ENCODE results near the gene SLC11A2.

SLC11A2 gene

DNA sequence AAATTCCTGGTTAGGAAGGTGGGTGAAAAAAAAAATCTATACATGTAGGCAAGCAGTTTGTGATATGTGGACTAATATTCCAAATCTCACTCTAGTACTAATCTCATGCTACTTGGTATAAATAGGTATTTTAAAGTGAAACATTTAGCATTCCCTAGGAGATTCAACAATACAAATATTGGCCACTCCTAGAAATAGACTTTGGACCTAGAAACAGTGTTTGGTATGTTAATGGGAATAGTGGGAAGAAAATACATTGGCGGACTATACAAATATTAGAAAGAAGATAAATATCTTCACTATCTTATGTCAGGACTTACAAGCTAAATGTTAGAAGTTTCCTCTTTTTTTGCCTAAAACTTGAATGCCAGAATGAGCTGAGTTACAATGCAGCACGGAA is 45.6 kb downstream of the SLC11A2 start:
- H3K9me3 ChIP-seq (ENCODE audit: insufficient read depth, low read length): no peaks in the 10 kb centered on the region
- H3K36me3 ChIP-seq (ENCODE audit: insufficient read depth, insufficient read length, low read length): peaks cover 2% of the 10 kb centered on the region
- H3K4me3 ChIP-seq (ENCODE audit: insufficient read length, low read depth): no peak overlapping the region
- DNase-seq (ENCODE audit: low read depth, low spot score): no peak
- no peak overlapping the region for H3K9ac ChIP-seq (ENCODE audit: insufficient read length, low read depth)
- no peak for TF ChIP-seq SUZ12 (IDR thresholded peaks at IDR 0.05; ENCODE audit: extremely low read depth, insufficient read depth, insufficient read length)
- no peaks in the 10 kb centered on the region for H3K27me3 ChIP-seq (ENCODE audit: insufficient read depth, insufficient read length)
- H3K4me1 ChIP-seq (ENCODE audit: insufficient read depth, insufficient read length): no peaks in the 10 kb centered on the region

- no peaks in the 10 kb centered on the region for H3K9me3 ChIP-seq (ENCODE audit: insufficient read depth, low read length)
- TF ChIP-seq ZNF274 (IDR thresholded peaks at IDR 0.05; ENCODE audit: low read depth, low read length): no peak
- no peak for TF ChIP-seq SUZ12 (IDR thresholded peaks at IDR 0.05; ENCODE audit: extremely low read depth, insufficient read depth, insufficient read length)
- TF ChIP-seq YY1 (IDR thresholded peaks at IDR 0.05; ENCODE audit: insufficient read depth, insufficient read length): no peak
- peaks cover 2% of the 10 kb centered on the region for H3K36me3 ChIP-seq (ENCODE audit: insufficient read depth, insufficient read length, low read length)
- no peak for DNase-seq (ENCODE audit: low read depth, low spot score)
- no peaks in the 10 kb centered on the region for H3K4me1 ChIP-seq (ENCODE audit: insufficient read depth, insufficient read length)
- no peak overlapping the region for H3K9ac ChIP-seq (ENCODE audit: insufficient read length, low read depth)
- no peaks in the 10 kb centered on the region for H3K27me3 ChIP-seq (ENCODE audit: insufficient read depth, insufficient read length)
- H3K4me3 ChIP-seq (ENCODE audit: insufficient read length, low read depth): no peak overlapping the region
Measured at GRCh38 chr12:50979369-50980052, 46.7 kb downstream of the SLC11A2 start.

DNA sequence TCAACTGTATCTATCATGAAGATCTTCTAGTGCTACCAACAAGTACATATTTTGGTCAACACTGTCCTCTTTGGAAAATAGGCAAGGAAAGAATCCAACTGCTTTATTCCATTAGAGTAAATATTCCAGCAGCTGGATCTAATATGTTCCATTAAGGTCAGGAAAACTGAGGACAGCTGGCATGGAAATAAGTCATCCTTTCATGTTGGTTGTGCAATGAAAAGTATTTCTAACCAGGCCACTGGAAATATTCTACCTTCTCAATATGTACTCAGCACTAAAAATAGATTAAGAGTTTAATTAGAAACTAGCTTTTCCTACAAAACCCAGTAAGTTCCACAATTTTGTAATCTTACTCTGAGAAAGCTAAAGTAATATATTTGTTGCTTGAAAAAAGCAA is 54.2 kb downstream of the SLC11A2 start:
- no peak for DNase-seq (ENCODE audit: low read depth, low spot score)
- H3K9ac ChIP-seq (ENCODE audit: insufficient read length, low read depth): no peak overlapping the region
- no peaks in the 10 kb centered on the region for H3K4me1 ChIP-seq (ENCODE audit: insufficient read depth, insufficient read length)
- H3K4me3 ChIP-seq (ENCODE audit: insufficient read length, low read depth): no peak overlapping the region
- TF ChIP-seq SUZ12 (IDR thresholded peaks at IDR 0.05; ENCODE audit: extremely low read depth, insufficient read depth, insufficient read length) (no peak), ZNF274 (IDR thresholded peaks at IDR 0.05; ENCODE audit: low read depth, low read length) (no peak), YY1 (IDR thresholded peaks at IDR 0.05; ENCODE audit: insufficient read depth, insufficient read length) (no peak)
- peaks cover 16% of the 10 kb centered on the region for H3K9me3 ChIP-seq (ENCODE audit: insufficient read depth, low read length)
- no peaks in the 10 kb centered on the region for H3K27me3 ChIP-seq (ENCODE audit: insufficient read depth, insufficient read length)
- H3K36me3 ChIP-seq (ENCODE audit: insufficient read depth, insufficient read length, low read length): no peaks in the 10 kb centered on the region

- DNase-seq (ENCODE audit: low read depth, low spot score): no peak
- TF ChIP-seq YY1 (IDR thresholded peaks at IDR 0.05; ENCODE audit: insufficient read depth, insufficient read length) (no peak), SUZ12 (IDR thresholded peaks at IDR 0.05; ENCODE audit: extremely low read depth, insufficient read depth, insufficient read length) (no peak)
- no peaks in the 10 kb centered on the region for H3K27me3 ChIP-seq (ENCODE audit: insufficient read depth, insufficient read length)
- no peak overlapping the region for H3K4me3 ChIP-seq (ENCODE audit: insufficient read length, low read depth)
- H3K36me3 ChIP-seq (ENCODE audit: insufficient read depth, insufficient read length, low read length): no peaks in the 10 kb centered on the region
- no peak overlapping the region for H3K9ac ChIP-seq (ENCODE audit: insufficient read length, low read depth)
- H3K4me1 ChIP-seq (ENCODE audit: insufficient read depth, insufficient read length): no peaks in the 10 kb centered on the region
- H3K9me3 ChIP-seq (ENCODE audit: insufficient read depth, low read length): no peaks in the 10 kb centered on the region
Measured at GRCh38 chr12:50964432-50964831, 61.8 kb downstream of the SLC11A2 start.

GRCh38 chr12:50961708-50962107 is 64.5 kb downstream of the SLC11A2 start:
- Histone ChIP-seq H3K9ac (ENCODE audit: insufficient read length, low read depth) (no peak overlapping the region), H3K9me3 (ENCODE audit: insufficient read depth, low read length) (no peaks in the 10 kb centered on the region), H3K4me1 (ENCODE audit: insufficient read depth, insufficient read length) (no peaks in the 10 kb centered on the region), H3K4me3 (ENCODE audit: insufficient read length, low read depth) (no peak overlapping the region), H3K27me3 (ENCODE audit: insufficient read depth, insufficient read length) (no peaks in the 10 kb centered on the region), H3K36me3 (ENCODE audit: insufficient read depth, insufficient read length, low read length) (no peaks in the 10 kb centered on the region)
- DNase-seq (ENCODE audit: low read depth, low spot score): no peak
- TF ChIP-seq SUZ12 (IDR thresholded peaks at IDR 0.05; ENCODE audit: extremely low read depth, insufficient read depth, insufficient read length) (no peak), ZNF274 (IDR thresholded peaks at IDR 0.05; ENCODE audit: low read depth, low read length) (no peak)

DNA sequence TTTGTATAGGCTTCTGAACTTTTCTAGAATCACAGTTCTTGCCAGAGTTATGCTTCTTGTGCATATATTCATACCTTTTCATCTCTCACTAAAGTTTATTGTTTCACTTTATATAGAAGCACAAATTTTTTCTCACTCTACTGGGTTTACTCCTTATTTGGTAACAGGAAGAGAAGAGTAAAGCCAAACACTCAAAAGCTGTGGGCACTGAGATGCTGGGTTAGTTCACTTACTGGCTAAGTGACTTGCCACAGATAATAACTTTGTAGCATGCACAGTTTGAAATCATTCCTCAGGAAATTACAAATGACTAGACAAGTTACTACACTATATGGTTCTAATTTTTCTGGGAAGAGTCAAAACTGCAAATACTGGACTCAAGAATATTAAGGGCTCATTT is 66.1 kb downstream of the SLC11A2 start:
- no peak overlapping the region for H3K4me3 ChIP-seq (ENCODE audit: insufficient read length, low read depth)
- no peaks in the 10 kb centered on the region for H3K36me3 ChIP-seq (ENCODE audit: insufficient read depth, insufficient read length, low read length)
- DNase-seq (ENCODE audit: low read depth, low spot score): no peak
- no peaks in the 10 kb centered on the region for H3K4me1 ChIP-seq (ENCODE audit: insufficient read depth, insufficient read length)
- H3K9ac ChIP-seq (ENCODE audit: insufficient read length, low read depth): no peak overlapping the region
- no peaks in the 10 kb centered on the region for H3K27me3 ChIP-seq (ENCODE audit: insufficient read depth, insufficient read length)
- no peaks in the 10 kb centered on the region for H3K9me3 ChIP-seq (ENCODE audit: insufficient read depth, low read length)
- TF ChIP-seq YY1 (IDR thresholded peaks at IDR 0.05; ENCODE audit: insufficient read depth, insufficient read length) (no peak), SUZ12 (IDR thresholded peaks at IDR 0.05; ENCODE audit: extremely low read depth, insufficient read depth, insufficient read length) (no peak), ZNF274 (IDR thresholded peaks at IDR 0.05; ENCODE audit: low read depth, low read length) (no peak)

DNA sequence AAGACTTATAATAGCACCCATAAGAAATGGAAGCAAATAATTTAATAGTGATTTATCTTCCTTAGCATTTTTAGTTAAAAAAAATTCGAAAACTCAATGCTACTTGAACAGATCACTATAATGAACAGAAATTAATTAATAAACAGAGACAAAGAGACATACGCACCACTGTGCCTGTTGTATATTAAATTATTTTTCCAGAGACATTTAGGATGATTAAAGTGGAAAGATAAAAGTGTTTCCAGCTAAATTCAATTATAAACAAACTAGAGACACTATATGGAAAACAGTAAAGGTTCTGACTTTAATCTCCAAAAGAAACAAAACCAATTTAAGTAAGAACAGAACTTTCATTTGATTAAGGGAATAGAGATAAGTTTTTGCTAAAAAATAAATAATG is 70.5 kb downstream of the SLC11A2 start:
- Histone ChIP-seq H3K4me3 (ENCODE audit: insufficient read length, low read depth) (no peak overlapping the region), H3K27me3 (ENCODE audit: insufficient read depth, insufficient read length) (no peaks in the 10 kb centered on the region), H3K9ac (ENCODE audit: insufficient read length, low read depth) (no peak overlapping the region), H3K36me3 (ENCODE audit: insufficient read depth, insufficient read length, low read length) (no peaks in the 10 kb centered on the region), H3K4me1 (ENCODE audit: insufficient read depth, insufficient read length) (no peaks in the 10 kb centered on the region), H3K9me3 (ENCODE audit: insufficient read depth, low read length) (no peaks in the 10 kb centered on the region)
- TF ChIP-seq YY1 (IDR thresholded peaks at IDR 0.05; ENCODE audit: insufficient read depth, insufficient read length) (no peak), SUZ12 (IDR thresholded peaks at IDR 0.05; ENCODE audit: extremely low read depth, insufficient read depth, insufficient read length) (no peak), ZNF274 (IDR thresholded peaks at IDR 0.05; ENCODE audit: low read depth, low read length) (no peak)
- no peak for DNase-seq (ENCODE audit: low read depth, low spot score)
